ENCODE data around the gene NCOA3.

Gene NCOA3

DNA sequence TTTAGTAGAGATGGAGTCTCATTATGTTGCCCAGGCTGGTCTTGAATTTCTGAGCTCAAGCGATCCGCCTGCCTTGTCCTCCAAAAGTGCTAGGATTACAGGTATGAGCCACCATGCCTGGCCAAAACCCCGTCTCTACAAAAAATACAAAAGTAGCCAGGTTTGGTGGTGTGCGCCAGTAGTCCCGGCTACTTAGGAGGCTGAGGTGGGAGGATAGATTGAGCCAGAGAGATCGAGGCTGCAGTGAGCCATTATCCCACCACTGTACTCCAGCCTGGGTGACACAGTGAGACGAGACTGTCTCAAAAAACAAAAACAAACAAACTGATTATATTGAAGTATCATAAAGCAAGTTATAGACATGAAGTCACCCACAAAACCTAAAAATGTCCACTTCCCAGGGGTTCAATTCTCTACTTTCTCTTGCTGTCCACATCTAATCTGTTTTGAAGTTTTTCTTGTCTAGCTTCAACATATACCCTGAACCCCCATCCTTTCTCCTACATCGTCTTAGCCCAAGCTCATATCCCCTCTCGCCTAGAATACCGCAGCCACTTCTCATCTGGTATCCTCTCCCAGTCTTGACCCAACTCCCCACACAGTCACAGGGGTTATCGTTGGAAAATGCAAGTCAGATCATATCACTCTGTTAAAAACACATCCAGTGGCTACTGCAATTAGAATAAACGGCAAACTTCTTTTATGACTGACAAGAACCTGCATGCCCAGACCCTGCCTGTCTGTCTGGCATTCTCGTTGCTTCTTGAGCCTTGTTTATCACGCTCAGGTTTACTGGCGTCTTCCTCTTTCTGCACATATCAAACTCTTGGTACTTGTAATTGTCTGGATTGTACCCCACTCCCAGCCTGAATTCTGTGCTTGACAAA is 20.1 kb upstream of the NCOA3 start:
- Mint-ChIP-seq H3K9me3 (no peaks in the 10 kb centered on the region), H3K4me1 (no peaks in the 10 kb centered on the region), H3K36me3 (ENCODE audit: low read depth) (no peaks in the 10 kb centered on the region), H3K4me3 (no peak overlapping the region), H3K27me3 (ENCODE audit: low read depth, poor library complexity) (peaks cover 7% of the 10 kb centered on the region), H3K27ac (no peak overlapping the region)
- no peak for DNase-seq
- TF ChIP-seq, protein P1, sequence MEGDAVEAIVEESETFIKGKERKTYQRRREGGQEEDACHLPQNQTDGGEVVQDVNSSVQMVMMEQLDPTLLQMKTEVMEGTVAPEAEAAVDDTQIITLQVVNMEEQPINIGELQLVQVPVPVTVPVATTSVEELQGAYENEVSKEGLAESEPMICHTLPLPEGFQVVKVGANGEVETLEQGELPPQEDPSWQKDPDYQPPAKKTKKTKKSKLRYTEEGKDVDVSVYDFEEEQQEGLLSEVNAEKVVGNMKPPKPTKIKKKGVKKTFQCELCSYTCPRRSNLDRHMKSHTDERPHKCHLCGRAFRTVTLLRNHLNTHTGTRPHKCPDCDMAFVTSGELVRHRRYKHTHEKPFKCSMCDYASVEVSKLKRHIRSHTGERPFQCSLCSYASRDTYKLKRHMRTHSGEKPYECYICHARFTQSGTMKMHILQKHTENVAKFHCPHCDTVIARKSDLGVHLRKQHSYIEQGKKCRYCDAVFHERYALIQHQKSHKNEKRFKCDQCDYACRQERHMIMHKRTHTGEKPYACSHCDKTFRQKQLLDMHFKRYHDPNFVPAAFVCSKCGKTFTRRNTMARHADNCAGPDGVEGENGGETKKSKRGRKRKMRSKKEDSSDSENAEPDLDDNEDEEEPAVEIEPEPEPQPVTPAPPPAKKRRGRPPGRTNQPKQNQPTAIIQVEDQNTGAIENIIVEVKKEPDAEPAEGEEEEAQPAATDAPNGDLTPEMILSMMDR (IDR thresholded peaks at IDR 0.05) = no peak

DNA sequence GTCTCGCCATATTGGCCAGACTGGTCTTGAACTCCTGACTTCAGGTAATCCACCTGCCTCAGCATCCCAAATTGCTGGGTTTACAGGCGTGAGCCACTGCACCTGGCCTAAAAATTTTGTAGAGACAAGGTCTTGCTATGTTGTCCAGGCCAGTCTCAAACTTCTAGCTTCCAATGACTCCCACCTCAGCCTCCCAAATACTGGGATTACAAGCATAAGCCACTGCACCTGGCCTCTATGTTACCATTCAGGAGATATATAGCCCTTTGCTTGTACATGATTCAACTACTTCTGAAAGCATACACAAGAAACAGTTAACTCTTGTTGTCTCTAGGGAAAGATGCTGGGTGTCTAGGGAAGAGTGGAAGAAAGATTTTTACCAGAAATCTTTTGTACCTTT is 19.0 kb upstream of the NCOA3 start:
- H3K4me3 Mint-ChIP-seq = no peak overlapping the region
- peaks cover 8% of the 10 kb centered on the region for H3K4me1 Mint-ChIP-seq
- H3K36me3 Mint-ChIP-seq (ENCODE audit: low read depth) = no peaks in the 10 kb centered on the region
- H3K27ac Mint-ChIP-seq = no peak overlapping the region
- H3K27me3 Mint-ChIP-seq (ENCODE audit: low read depth, poor library complexity) = peaks cover 12% of the 10 kb centered on the region
- TF ChIP-seq, protein P1 (IDR thresholded peaks at IDR 0.05) = no peak
- no peaks in the 10 kb centered on the region for H3K9me3 Mint-ChIP-seq
- no peak for DNase-seq

DNA sequence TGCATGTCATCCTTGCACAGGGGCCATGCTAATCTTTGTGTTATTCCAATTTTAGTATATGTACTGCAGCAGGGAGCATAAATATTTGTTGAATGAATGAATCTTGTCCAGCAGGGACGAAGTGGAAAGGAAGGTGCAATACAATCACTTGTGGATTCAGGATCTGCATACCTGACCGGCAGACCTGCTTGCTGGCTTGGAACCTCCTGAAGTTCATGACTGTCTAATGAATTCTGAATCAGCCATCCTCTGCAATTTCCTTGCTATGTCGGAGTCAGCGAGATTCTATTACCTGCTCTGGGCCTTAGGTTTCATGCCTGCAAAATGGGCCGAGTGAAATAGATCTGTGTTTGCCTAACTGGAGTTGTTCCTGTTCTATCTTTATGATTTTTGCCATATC is 17.4 kb upstream of the NCOA3 start:
- TF ChIP-seq, protein P1 (IDR thresholded peaks at IDR 0.05) = no peak
- H3K9me3 Mint-ChIP-seq = no peaks in the 10 kb centered on the region
- no peak for DNase-seq

DNA sequence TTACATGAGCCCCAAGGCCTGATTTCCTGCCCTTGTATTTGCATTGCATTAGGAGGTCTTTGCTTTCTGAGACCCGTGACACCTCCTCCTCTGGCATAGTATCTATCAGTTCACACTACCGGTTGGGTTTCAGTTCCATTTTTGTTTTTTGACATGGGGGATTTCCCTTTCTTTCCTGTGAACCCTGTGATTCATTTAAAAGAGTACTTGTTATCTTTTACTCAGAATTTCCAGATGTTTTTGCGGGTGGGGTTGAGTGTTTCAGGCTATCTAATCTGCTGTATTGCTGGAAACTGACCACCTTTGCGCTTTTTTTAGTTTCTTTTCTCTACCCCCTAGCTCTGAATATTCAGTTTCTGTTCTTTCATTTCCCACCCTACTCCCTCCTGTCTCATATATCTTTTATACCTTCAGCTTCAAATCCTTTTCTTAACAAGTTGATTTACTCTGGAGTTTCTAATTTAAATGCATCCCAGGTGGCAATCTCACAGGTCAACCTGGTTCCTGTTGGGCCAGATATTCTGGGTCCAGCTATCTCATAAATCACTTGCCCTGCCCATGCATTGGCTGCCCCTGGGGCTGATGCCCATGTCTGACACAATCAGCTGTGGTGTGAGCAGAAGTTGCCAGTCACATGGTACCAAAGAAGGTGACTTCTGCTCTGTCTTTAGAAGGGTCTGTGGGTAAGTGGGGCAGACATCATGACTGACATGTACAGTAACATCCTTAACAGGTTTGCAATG is 14.3 kb upstream of the NCOA3 start:
- no peaks in the 10 kb centered on the region for H3K36me3 Mint-ChIP-seq (ENCODE audit: low read depth)
- H3K9me3 Mint-ChIP-seq = no peaks in the 10 kb centered on the region
- H3K4me1 Mint-ChIP-seq = peaks cover 8% of the 10 kb centered on the region
- peaks cover 12% of the 10 kb centered on the region for H3K27me3 Mint-ChIP-seq (ENCODE audit: low read depth, poor library complexity)
- no peak for DNase-seq
- TF ChIP-seq, protein P1 (IDR thresholded peaks at IDR 0.05) = no peak
- no peak overlapping the region for H3K27ac Mint-ChIP-seq
- H3K4me3 Mint-ChIP-seq = no peak overlapping the region

More for the DNA sequence above, 17.4 kb upstream of the NCOA3 start:
- Mint-ChIP-seq H3K36me3 (ENCODE audit: low read depth) (no peaks in the 10 kb centered on the region), H3K27ac (no peak overlapping the region), H3K27me3 (ENCODE audit: low read depth, poor library complexity) (peaks cover 10% of the 10 kb centered on the region), H3K4me3 (no peak overlapping the region), H3K4me1 (peaks cover 8% of the 10 kb centered on the region)

DNA sequence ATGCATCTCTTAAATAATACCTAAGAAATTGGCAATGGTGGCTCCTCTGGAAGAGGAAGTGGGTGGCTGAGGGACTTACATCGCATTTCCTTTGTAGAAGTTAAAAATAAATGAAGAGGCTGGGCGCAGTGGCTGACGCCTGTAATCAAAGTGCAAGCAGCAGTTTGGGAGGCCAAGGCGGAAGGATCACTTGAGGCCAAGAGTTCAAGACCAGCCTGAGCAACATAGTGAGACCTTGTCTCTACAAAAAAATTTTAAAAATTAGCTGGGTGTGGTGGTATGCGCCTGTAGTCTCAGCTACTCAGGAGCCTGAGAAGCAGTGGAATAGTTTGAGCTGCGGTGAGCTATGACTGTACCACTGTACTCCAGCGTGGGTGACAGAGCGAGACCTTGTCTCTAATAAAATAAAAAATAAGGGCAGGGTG is 12.2 kb upstream of the NCOA3 start:
- peaks cover 12% of the 10 kb centered on the region for H3K27me3 Mint-ChIP-seq (ENCODE audit: low read depth, poor library complexity)
- no peaks in the 10 kb centered on the region for H3K36me3 Mint-ChIP-seq (ENCODE audit: low read depth)
- no peak for DNase-seq
- no peak overlapping the region for H3K4me3 Mint-ChIP-seq
- no peak overlapping the region for H3K27ac Mint-ChIP-seq
- no peaks in the 10 kb centered on the region for H3K9me3 Mint-ChIP-seq
- TF ChIP-seq, protein P1 (IDR thresholded peaks at IDR 0.05) = no peak
- H3K4me1 Mint-ChIP-seq = peaks cover 14% of the 10 kb centered on the region

Data from nephron progenitor cell (in vitro differentiated cells).